Neural progenitor cell (in vitro differentiated cells): ENCODE measurements around the gene C4A. TPM values are rescaled to one million over a fixed set of nuclear protein-coding genes. Genes with fewer than 3 reads are reported as not detected.
"Not testable (repeated sequence)": the region's sequence is repeated elsewhere in the genome, so short reads cannot be mapped to it uniquely, and the experiment has no call there.

Source experiments
- DNase-seq: peaks from one replicate; pipeline ENCODE4 v3.0.0-alpha.2; 2016; ENCODE audit warnings: low spot score
- H2AFZ ChIP-seq: fragments of 200-600 bp; sonication (generic); replicated peaks from 2 replicates; pipeline ENCODE4 v1.6.1; 2016; ENCODE audit warnings: antibody characterized with exemption
- H3F3A ChIP-seq: fragments of 200-600 bp; sonication (generic); 2 replicates; pipeline ENCODE4 v1.6.1; 2016; ENCODE audit warnings: antibody characterized with exemption, low read depth
- H3K27ac ChIP-seq: fragments of 200-600 bp; sonication (generic); 2 replicates; pipeline ENCODE4 v1.5.1; 2016; ENCODE audit warnings: mild to moderate bottlenecking
- H3K27me3 ChIP-seq: fragments of 200-600 bp; sonication (generic); 2 replicates; pipeline ENCODE4 v1.6.1; 2016; ENCODE audit warnings: mild to moderate bottlenecking, moderate library complexity
- H3K36me3 ChIP-seq: fragments of 200-600 bp; sonication (generic); 2 replicates; pipeline ENCODE4 v1.5.1; 2016
- H3K4me1 ChIP-seq: fragments of 200-600 bp; sonication (generic); 2 replicates; pipeline ENCODE4 v1.6.1; 2016; ENCODE audit warnings: mixed run types
- H3K4me2 ChIP-seq: fragments of 200-600 bp; sonication (generic); 2 replicates; pipeline ENCODE4 v1.6.1; 2016
- H3K4me3 ChIP-seq: fragments of 200-600 bp; sonication (generic); 2 replicates; pipeline ENCODE4 v1.5.1; 2016
- H3K79me2 ChIP-seq: fragments of 200-600 bp; sonication (generic); 2 replicates; pipeline ENCODE4 v1.6.1; 2016; ENCODE audit warnings: low read depth
- H3K9ac ChIP-seq: fragments of 200-600 bp; sonication (generic); 2 replicates; pipeline ENCODE4 v1.6.1; 2016
- H3K9me3 ChIP-seq: fragments of 200-600 bp; sonication (generic); 2 replicates; pipeline ENCODE4 v1.5.1; 2016; ENCODE audit warnings: low read depth
- H4K20me1 ChIP-seq: fragments of 200-600 bp; sonication (generic); 2 replicates; pipeline ENCODE4 v1.6.1; 2016; ENCODE audit warnings: low read depth
- H3K27ac Mint-ChIP-seq: 3 replicates; pipeline ENCODE4 v1.8.0; 2021; ENCODE audit warnings: mixed read lengths
- H3K27me3 Mint-ChIP-seq: 2 replicates; pipeline ENCODE4 v1.8.0; 2022; ENCODE audit warnings: low read depth, mild to moderate bottlenecking, inconsistent platforms, moderate library complexity, mixed read lengths; ENCODE audit not compliant: insufficient read depth
- H3K36me3 Mint-ChIP-seq: 3 replicates; pipeline ENCODE4 v1.8.0; 2021; ENCODE audit warnings: mixed read lengths
- H3K4me1 Mint-ChIP-seq: 3 replicates; pipeline ENCODE4 v1.8.0; 2021; ENCODE audit warnings: mixed read lengths
- H3K4me3 Mint-ChIP-seq: 3 replicates; pipeline ENCODE4 v1.8.0; 2021; ENCODE audit warnings: mild to moderate bottlenecking, moderate library complexity, mixed read lengths
- H3K9me3 Mint-ChIP-seq: 3 replicates; pipeline ENCODE4 v1.8.0; 2020; ENCODE audit warnings: mixed read lengths
- CTCF ChIP-seq: fragments of 200-600 bp; sonication (generic); IDR thresholded peaks from 2 replicates; pipeline ENCODE4 v1.5.1; 2017; ENCODE audit warnings: antibody characterized with exemption, mild to moderate bottlenecking
- EZH2 ChIP-seq: fragments of 200-600 bp; sonication (generic); IDR thresholded peaks from 2 replicates; pipeline ENCODE4 v1.6.1; 2017; ENCODE audit warnings: antibody characterized with exemption, mild to moderate bottlenecking, moderate library complexity
- EZH2phosphoT487 ChIP-seq: fragments of 200-600 bp; sonication (generic); IDR thresholded peaks from 2 replicates; pipeline ENCODE4 v1.6.1; 2017; ENCODE audit warnings: antibody characterized with exemption
- microRNA counts: library from miRNA; unstranded; fragments of <30 nt; microRNA quantifications from one replicate; lab custom pipeline; 2016
- microRNA-seq: library from miRNA; unstranded; fragments of <30 nt; microRNA quantifications from one replicate; pipeline ENCODE4, GENCODE V29; 2016
- small RNA-seq: library from RNA; depleted of rRNA; stranded (forward); fragments of <200 nt; gene quantifications from one replicate; pipeline ENCODE3, GENCODE V24; 2015
- total RNA-seq: library from RNA; depleted of rRNA; stranded (reverse); fragments of >200 nt; gene quantifications from 2 replicates; pipeline ENCODE4 v1.2.3, GENCODE V29; 2015; ENCODE audit warnings: low replicate concordance

The C4A gene
- total RNA-seq, 1 donor from 2014 or later, result 4.3 TPM

GRCh38 chr6:32047855-32048766, 66.3 kb downstream of the C4A start:
- Mint-ChIP-seq H3K27ac (peak overlapping the region; percentile 90), H3K27me3 (peaks cover 8% of the 10 kb centered on the region), H3K4me3 (peak overlapping the region; percentile 56), H3K9me3 (no peaks in the 10 kb centered on the region), H3K36me3 (no peaks in the 10 kb centered on the region), H3K4me1 (peaks cover 27% of the 10 kb centered on the region)
- no peaks in the 10 kb centered on the region for H3K27me3 ChIP-seq
- no peaks in the 10 kb centered on the region for H3K36me3 ChIP-seq
- TF ChIP-seq EZH2 (no peak), CTCF (peak; percentile 73)
- H3K9me3 ChIP-seq, result no peaks in the 10 kb centered on the region
- no peaks in the 10 kb centered on the region for H3K79me2 ChIP-seq
- H2AFZ ChIP-seq, result peak overlapping the region; percentile 93
- peak; percentile 75 for DNase-seq
- H3K4me2 ChIP-seq, result no peak overlapping the region
- H3K27ac ChIP-seq, result no peak overlapping the region
- no peaks in the 10 kb centered on the region for H3K4me1 ChIP-seq
- no peak overlapping the region for H3K4me3 ChIP-seq
- H4K20me1 ChIP-seq, result no peaks in the 10 kb centered on the region
- H3F3A ChIP-seq, result no peaks in the 10 kb centered on the region
- no peak overlapping the region for H3K9ac ChIP-seq

GRCh38 chr6:32049149-32049548, 67.3 kb downstream of the C4A start:
- peaks cover 28% of the 10 kb centered on the region for H3K4me1 Mint-ChIP-seq
- not testable (repeated sequence) for H3K4me3 ChIP-seq, H3F3A ChIP-seq, H3K27me3 Mint-ChIP-seq, H2AFZ ChIP-seq, H3K9me3 ChIP-seq, DNase-seq, H4K20me1 ChIP-seq, H3K27me3 ChIP-seq, H3K36me3 ChIP-seq, H3K4me1 ChIP-seq, H3K79me2 ChIP-seq, H3K27ac ChIP-seq, H3K9me3 Mint-ChIP-seq, H3K9ac ChIP-seq, H3K4me2 ChIP-seq, H3K36me3 Mint-ChIP-seq
- H3K4me3 Mint-ChIP-seq, result peak overlapping the region; percentile 54
- H3K27ac Mint-ChIP-seq, result peak overlapping the region; percentile 84

- not testable (repeated sequence) for H3K79me2 ChIP-seq, H3K9me3 Mint-ChIP-seq, H3K4me3 ChIP-seq, H3K27me3 ChIP-seq, H3K4me1 ChIP-seq, H3K36me3 Mint-ChIP-seq, H3K4me2 ChIP-seq, H3K27ac ChIP-seq, H3F3A ChIP-seq, H3K27ac Mint-ChIP-seq, H4K20me1 ChIP-seq, H2AFZ ChIP-seq, H3K36me3 ChIP-seq, H3K4me3 Mint-ChIP-seq, H3K9ac ChIP-seq, H3K9me3 ChIP-seq, DNase-seq
- H3K4me1 Mint-ChIP-seq, result peaks cover 34% of the 10 kb centered on the region
- H3K27me3 Mint-ChIP-seq, result peaks cover 12% of the 10 kb centered on the region
Measured at GRCh38 chr6:32049736-32050135, 67.9 kb downstream of the C4A start.

GRCh38 chr6:32050562-32050961, 68.7 kb downstream of the C4A start:
- peaks cover 34% of the 10 kb centered on the region for H3K4me1 Mint-ChIP-seq
- no peak overlapping the region for H3K4me3 ChIP-seq
- H3K27ac ChIP-seq, result no peak overlapping the region
- no peaks in the 10 kb centered on the region for H3F3A ChIP-seq
- H4K20me1 ChIP-seq, result no peaks in the 10 kb centered on the region
- H3K9me3 ChIP-seq, result no peaks in the 10 kb centered on the region
- H3K27me3 Mint-ChIP-seq, result peaks cover 12% of the 10 kb centered on the region
- no peak overlapping the region for H3K4me2 ChIP-seq
- DNase-seq, result no peak
- no peaks in the 10 kb centered on the region for H3K4me1 ChIP-seq
- H3K9ac ChIP-seq, result no peak overlapping the region
- no peak overlapping the region for H2AFZ ChIP-seq
- no peaks in the 10 kb centered on the region for H3K79me2 ChIP-seq
- H3K27ac Mint-ChIP-seq, result peak overlapping the region; percentile 36
- no peaks in the 10 kb centered on the region for H3K9me3 Mint-ChIP-seq
- peak overlapping the region; percentile 70 for H3K4me3 Mint-ChIP-seq
- no peaks in the 10 kb centered on the region for H3K27me3 ChIP-seq
- TF ChIP-seq CTCF, result no peak
- TF ChIP-seq EZH2phosphoT487, result no peak
- no peak for TF ChIP-seq EZH2
- H3K36me3 Mint-ChIP-seq, result no peaks in the 10 kb centered on the region
- no peaks in the 10 kb centered on the region for H3K36me3 ChIP-seq

MicroRNAs within 50 kb of the gene (microRNA counts, 767-probe panel; counts per million panel counts)
- 460 counts per million, percentile 90 among the panel's probes with 10 or more counts for microRNA hsa-miR-1236 (lab: Ali Mortazavi, UCI)

Small RNA genes lying within 50 kb of the gene (microRNA-seq; reads per million reads assigned to microRNA genes)
- gene MIR1236, result not detected

Small RNA genes lying within 50 kb of the gene (small RNA-seq; reads per million reads assigned to genes)
- gene AL645922.1, result not detected

Other genes starting within 250 kb of the C4A start
- 234 and 307 TPM in 2 replicates for gene CLIC1, start 245.5 kb upstream of the C4A start, total RNA-seq
- 45.5 and 50.9 TPM in 2 replicates for gene MSH5, start 242.1 kb upstream of the C4A start, total RNA-seq
- 10.1 and 11.9 TPM in 2 replicates for gene SAPCD1, start 219.4 kb upstream of the C4A start, total RNA-seq
- gene VWA7, start 204.7 kb upstream of the C4A start, total RNA-seq, result 0.15 and 0.34 TPM in 2 replicates
- 34.1 and 66.8 TPM in 2 replicates for gene VARS1, start 186.3 kb upstream of the C4A start, total RNA-seq
- 105 and 125 TPM in 2 replicates for gene LSM2, start 175.1 kb upstream of the C4A start, total RNA-seq
- gene HSPA1L, start 166.8 kb upstream of the C4A start, total RNA-seq, result 0.49 and 1.2 TPM in 2 replicates
- gene HSPA1A, start 166.5 kb upstream of the C4A start, total RNA-seq, result 36.0 and 84.3 TPM in 2 replicates
- gene HSPA1B, start 154.3 kb upstream of the C4A start, total RNA-seq, result 35.3 and 65.1 TPM in 2 replicates
- 17.4 and 30.3 TPM in 2 replicates for gene NEU1, start 119.2 kb upstream of the C4A start, total RNA-seq
- gene SLC44A4, start 103.1 kb upstream of the C4A start, total RNA-seq, result 0.32 and 0.93 TPM in 2 replicates
- 93.3 and 189 TPM in 2 replicates for gene EHMT2, start 84.4 kb upstream of the C4A start, total RNA-seq
- gene ZBTB12, start 80.0 kb upstream of the C4A start, total RNA-seq, result 8.4 and 25.6 TPM in 2 replicates
- gene C2, start 54.3 kb upstream of the C4A start, total RNA-seq, result 1.1 and 1.4 TPM in 2 replicates
- gene CFB, start 36.0 kb upstream of the C4A start, total RNA-seq, result 0.50 TPM in 1 of 2 replicates, not detected in the other
- 129 and 135 TPM in 2 replicates for gene NELFE, start 23.1 kb upstream of the C4A start, total RNA-seq
- 21.0 and 50.5 TPM in 2 replicates for gene SKIC2, start 22.9 kb upstream of the C4A start, total RNA-seq
- 10.2 and 23.0 TPM in 2 replicates for gene DXO, start 9.9 kb upstream of the C4A start, total RNA-seq
- gene C4B, start 32.7 kb downstream of the C4A start, total RNA-seq, result 0.30 and 1.5 TPM in 2 replicates
- 0.09 TPM in 1 of 2 replicates, not detected in the other for gene CYP21A2, start 56.4 kb downstream of the C4A start, total RNA-seq
- gene TNXB, start 127.3 kb downstream of the C4A start, total RNA-seq, result 0.71 and 3.2 TPM in 2 replicates
- gene ATF6B, start 146.2 kb downstream of the C4A start, total RNA-seq, result 19.4 and 41.8 TPM in 2 replicates
- gene FKBPL, start 148.2 kb downstream of the C4A start, total RNA-seq, result 3.6 and 11.8 TPM in 2 replicates
- gene PRRT1, start 169.9 kb downstream of the C4A start, total RNA-seq, result 0.40 TPM in 1 of 2 replicates, not detected in the other
- gene PPT2, start 172.1 kb downstream of the C4A start, total RNA-seq, result 18.6 and 38.2 TPM in 2 replicates
- gene EGFL8, start 182.5 kb downstream of the C4A start, total RNA-seq, result 3.8 and 16.1 TPM in 2 replicates
- 46.9 and 105 TPM in 2 replicates for gene AGPAT1, start 194.0 kb downstream of the C4A start, total RNA-seq
- gene RNF5, start 196.3 kb downstream of the C4A start, total RNA-seq, result 129 and 169 TPM in 2 replicates
- gene AGER, start 202.2 kb downstream of the C4A start, total RNA-seq, result 1.1 and 1.4 TPM in 2 replicates
- 53.3 and 114 TPM in 2 replicates for gene PBX2, start 208.1 kb downstream of the C4A start, total RNA-seq
- 3.4 and 4.5 TPM in 2 replicates for gene GPSM3, start 210.6 kb downstream of the C4A start, total RNA-seq
- 3.2 and 4.5 TPM in 2 replicates for gene NOTCH4, start 242.0 kb downstream of the C4A start, total RNA-seq